RKO (cell line): ENCODE data around the gene POLA1.
"Not testable (repeated sequence)": the region's sequence is repeated elsewhere in the genome, so short reads cannot be mapped to it uniquely, and the experiment has no call there.

Experiments used
- DNase-seq: peaks from one replicate; pipeline ENCODE4 v3.0.0-alpha.2; 2016; ENCODE audit warnings: low spot score

POLA1 gene

GRCh38 chrX:24799565-24799964 is 105.8 kb downstream of the POLA1 start:
- no peak for DNase-seq

- DNase-seq: no peak
These were observed 111.5 kb downstream of the POLA1 start for GRCh38 chrX:24805201-24805600.

- not testable (repeated sequence) for DNase-seq
These were observed 126.1 kb downstream of the POLA1 start for GRCh38 chrX:24819807-24820206.

GRCh38 chrX:24828147-24828546 is 134.4 kb downstream of the POLA1 start:
- DNase-seq: no peak

GRCh38 chrX:24828600-24828999 is 134.9 kb downstream of the POLA1 start:
- DNase-seq: no peak

- DNase-seq: no peak
These were observed 140.0 kb downstream of the POLA1 start for GRCh38 chrX:24833695-24834094.

GRCh38 chrX:24837966-24838365 is 144.2 kb downstream of the POLA1 start:
- DNase-seq: no peak

- peak; percentile 57 for DNase-seq
These were observed 144.9 kb downstream of the POLA1 start for GRCh38 chrX:24838629-24839028.

- DNase-seq: no peak
These were observed 145.6 kb downstream of the POLA1 start for GRCh38 chrX:24839331-24839730.

GRCh38 chrX:24842486-24842885 is 148.8 kb downstream of the POLA1 start:
- DNase-seq: no peak

- no peak for DNase-seq
These were observed 152.9 kb downstream of the POLA1 start for GRCh38 chrX:24846550-24847150.

- no peak for DNase-seq
These were observed 157.6 kb downstream of the POLA1 start for GRCh38 chrX:24851289-24851688.

GRCh38 chrX:24851780-24852179 is 158.1 kb downstream of the POLA1 start:
- DNase-seq: no peak

GRCh38 chrX:24858004-24858746 is 164.5 kb downstream of the POLA1 start:
- DNase-seq: no peak

GRCh38 chrX:24859211-24859841 is 165.6 kb downstream of the POLA1 start:
- DNase-seq: no peak

GRCh38 chrX:24860140-24860539 is 166.4 kb downstream of the POLA1 start:
- no peak for DNase-seq

- DNase-seq: no peak
These were observed 168.6 kb downstream of the POLA1 start for GRCh38 chrX:24862343-24862742.

GRCh38 chrX:24863779-24864178 is 170.1 kb downstream of the POLA1 start:
- DNase-seq: not testable (repeated sequence)

- DNase-seq: no peak
These were observed 176.4 kb downstream of the POLA1 start for GRCh38 chrX:24870143-24870542.

- DNase-seq: no peak
These were observed 181.0 kb downstream of the POLA1 start for GRCh38 chrX:24874604-24875247.

- no peak for DNase-seq
These were observed 183.0 kb downstream of the POLA1 start for GRCh38 chrX:24876530-24877287.

- no peak for DNase-seq
These were observed 183.6 kb downstream of the POLA1 start for GRCh38 chrX:24877288-24877664.
